WERI-Rb-1 (cell line): ENCODE measurements around the gene WNT7B.

Experiments
- DNase-seq: peaks from one replicate; pipeline ENCODE4 v3.0.0-alpha.2; 2020
- H3K27ac ChIP-seq: fragments of 250-450 bp; sonication (Bioruptor Pico); 2 replicates; pipeline ENCODE4 v1.5.1; 2020; ENCODE audit warnings: mild to moderate bottlenecking, moderate library complexity
- H3K27me3 ChIP-seq: fragments of 250-450 bp; sonication (Bioruptor Pico); 2 replicates; pipeline ENCODE4 v1.5.1; 2021; ENCODE audit warnings: mild to moderate bottlenecking, low read depth, moderate library complexity; ENCODE audit not compliant: insufficient read depth, severe bottlenecking
- H3K36me3 ChIP-seq: fragments of 250-450 bp; sonication (Bioruptor Pico); 2 replicates; pipeline ENCODE4 v1.5.1; 2020; ENCODE audit warnings: mild to moderate bottlenecking, moderate library complexity
- H3K4me3 ChIP-seq: 2 replicates; pipeline ENCODE4 v1.5.1; 2011; ENCODE audit warnings: low read depth, mild to moderate bottlenecking, control low read depth, low read length
- H3K9me3 ChIP-seq: fragments of 250-450 bp; sonication (Bioruptor Pico); 2 replicates; pipeline ENCODE4 v1.5.1; 2021; ENCODE audit warnings: mild to moderate bottlenecking, moderate library complexity; ENCODE audit not compliant: severe bottlenecking
- CTCF ChIP-seq: IDR thresholded peaks from 2 replicates; pipeline ENCODE4 v1.5.1; 2011; ENCODE audit warnings: low read depth, mild to moderate bottlenecking, control low read depth, inconsistent platforms, low read length

Gene WNT7B

GRCh38 chr22:45969414-45969799 lies 7.6 kb downstream of the WNT7B start:
- Histone ChIP-seq H3K36me3 (no peaks in the 10 kb centered on the region), H3K9me3 (no peaks in the 10 kb centered on the region), H3K4me3 (no peak overlapping the region), H3K27ac (no peak overlapping the region), H3K27me3 (peaks cover 89% of the 10 kb centered on the region)
- peak; percentile 46 for DNase-seq
- TF ChIP-seq CTCF = peak; percentile 58

- Histone ChIP-seq H3K4me3 (no peak overlapping the region), H3K36me3 (no peaks in the 10 kb centered on the region), H3K27me3 (peaks cover 89% of the 10 kb centered on the region), H3K9me3 (no peaks in the 10 kb centered on the region), H3K27ac (no peak overlapping the region)
- no peak for DNase-seq
- no peak for TF ChIP-seq CTCF
These were observed 8.1 kb downstream of the WNT7B start for GRCh38 chr22:45968751-45969413.

GRCh38 chr22:45968003-45968650 lies 8.8 kb downstream of the WNT7B start:
- Histone ChIP-seq H3K27ac (no peak overlapping the region), H3K9me3 (no peaks in the 10 kb centered on the region), H3K4me3 (no peak overlapping the region), H3K36me3 (no peaks in the 10 kb centered on the region), H3K27me3 (peaks cover 88% of the 10 kb centered on the region)
- no peak for TF ChIP-seq CTCF
- DNase-seq = no peak

- no peak overlapping the region for H3K4me3 ChIP-seq
- DNase-seq = no peak
These were observed 10.0 kb downstream of the WNT7B start for GRCh38 chr22:45966895-45967365.

DNA sequence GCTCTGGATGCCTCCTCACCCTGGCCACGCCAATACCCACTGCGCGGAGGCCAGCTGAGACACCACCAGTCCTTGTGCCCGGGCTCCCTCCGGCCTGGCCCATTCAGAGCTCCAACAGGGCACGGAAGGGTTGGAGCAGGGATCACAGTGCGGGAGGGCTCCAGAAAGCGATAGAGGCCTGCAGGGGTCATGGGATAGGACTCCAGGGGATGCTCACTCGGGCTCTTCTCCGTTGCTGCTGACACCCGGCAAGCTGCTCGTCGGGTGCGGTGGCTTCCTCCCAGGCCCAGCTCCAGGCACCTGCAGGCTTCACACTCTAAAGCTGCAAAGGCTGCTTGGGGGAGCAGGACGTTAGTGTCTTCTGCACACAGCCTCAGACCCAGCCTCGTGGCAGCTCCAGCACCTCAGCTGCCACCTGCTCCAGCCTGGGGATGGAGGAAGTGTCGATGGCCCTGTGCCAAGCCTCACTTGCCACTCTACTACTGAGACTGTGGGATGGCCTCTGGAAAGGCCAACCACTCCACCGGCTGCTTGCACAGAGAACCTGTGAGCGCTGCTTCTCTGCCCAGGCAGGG lies 10.6 kb downstream of the WNT7B start:
- no peak overlapping the region for H3K4me3 ChIP-seq
- no peaks in the 10 kb centered on the region for H3K9me3 ChIP-seq
- H3K27ac ChIP-seq = no peak overlapping the region
- no peaks in the 10 kb centered on the region for H3K36me3 ChIP-seq
- DNase-seq = no peak
- peaks cover 74% of the 10 kb centered on the region for H3K27me3 ChIP-seq
- no peak for TF ChIP-seq CTCF

More at GRCh38 chr22:45966895-45967365, 10.0 kb downstream of the WNT7B start:
- no peak for TF ChIP-seq CTCF
- Histone ChIP-seq H3K36me3 (no peaks in the 10 kb centered on the region), H3K27ac (no peak overlapping the region), H3K27me3 (peaks cover 79% of the 10 kb centered on the region), H3K9me3 (no peaks in the 10 kb centered on the region)
